ENCODE measurements around the gene PLEKHJ1.
A peak's percentile ranks its signal among the peaks of the same experiment; 100 is the strongest.
"Not testable (repeated sequence)": the region's sequence is repeated elsewhere in the genome, so short reads cannot be mapped to it uniquely, and the experiment has no call there.

The PLEKHJ1 gene, protein sequence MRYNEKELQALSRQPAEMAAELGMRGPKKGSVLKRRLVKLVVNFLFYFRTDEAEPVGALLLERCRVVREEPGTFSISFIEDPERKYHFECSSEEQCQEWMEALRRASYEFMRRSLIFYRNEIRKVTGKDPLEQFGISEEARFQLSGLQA

DNA sequence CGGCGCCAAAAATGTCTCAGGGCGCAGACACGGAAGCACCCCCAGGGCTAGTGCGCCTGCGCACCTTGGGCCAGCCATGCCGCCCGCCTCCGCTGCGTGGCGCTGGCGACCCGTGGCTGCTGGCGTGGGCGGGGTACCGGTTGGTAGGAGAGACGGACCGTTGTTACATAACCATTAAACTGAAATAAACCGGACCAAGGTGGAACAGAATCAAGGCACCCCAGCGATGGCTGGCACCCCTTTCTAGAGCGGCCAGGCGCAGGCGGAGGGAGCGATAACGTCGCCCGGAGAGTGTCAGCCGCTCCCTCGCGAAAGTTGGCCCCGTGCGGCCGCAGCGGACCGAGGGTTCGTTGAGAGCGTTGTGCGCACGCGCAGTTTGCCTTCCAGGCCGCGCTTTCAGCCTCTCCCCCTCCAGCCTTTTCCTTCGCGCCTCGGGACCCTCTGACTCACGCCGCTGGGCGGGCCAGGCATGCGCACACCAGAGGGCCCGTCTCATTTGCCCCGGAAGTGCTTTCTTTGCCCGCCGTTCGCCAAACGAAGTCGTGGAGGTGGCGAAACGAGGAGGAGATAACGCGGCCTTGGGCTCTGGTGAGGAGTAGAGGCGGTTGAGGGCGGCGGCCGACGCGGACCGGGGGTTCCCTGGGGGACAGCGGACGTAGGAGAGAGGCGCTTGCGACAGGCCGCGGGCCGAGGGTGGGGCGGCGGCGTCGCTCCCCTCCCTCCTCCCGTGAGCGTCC lies at the start of gene PLEKHJ1, which contains the start of gene SF3A2:
Gene PLEKHJ1, minus strand, starts transcription at position 16 of the 737 bp plus-strand sequence. CDS start 81 bp downstream, outside the sequence.
Gene SF3A2, plus strand, starts transcription at position 511 of the 737 bp plus-strand sequence. CDS start 6,595 bp downstream, outside the sequence.
- DNase-seq: peak; percentile 92

GRCh38 chr19:2283835-2284507 lies 47.8 kb upstream of the PLEKHJ1 start:
- DNase-seq: no peak

DNA sequence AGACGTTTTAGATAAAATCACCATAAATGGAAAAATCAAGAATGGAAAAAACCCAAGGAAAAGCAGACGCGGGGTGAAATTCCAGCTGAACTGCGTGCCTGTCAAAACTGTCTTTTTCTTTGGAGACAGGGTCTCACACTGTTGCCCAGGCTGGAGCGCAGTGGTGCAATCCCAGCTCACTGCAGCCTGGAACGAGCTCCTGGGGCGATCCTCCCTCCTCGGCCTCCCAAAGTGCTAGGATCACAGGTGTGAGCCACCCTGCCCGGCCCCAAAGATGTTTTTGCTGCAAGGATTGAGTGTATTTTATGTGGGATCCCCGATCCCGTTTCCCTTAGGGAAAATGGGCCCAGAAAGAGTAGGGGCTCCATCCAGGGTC lies 46.7 kb upstream of the PLEKHJ1 start:
- DNase-seq: no peak

GRCh38 chr19:2282062-2282861 lies 46.1 kb upstream of the PLEKHJ1 start, which contains the start of gene PEAK3:
Gene PEAK3, minus strand, starts transcription at chr19:2282175. Its CDS starts 1,244 bp downstream, at chr19:2280931.
- DNase-seq: no peak

DNA sequence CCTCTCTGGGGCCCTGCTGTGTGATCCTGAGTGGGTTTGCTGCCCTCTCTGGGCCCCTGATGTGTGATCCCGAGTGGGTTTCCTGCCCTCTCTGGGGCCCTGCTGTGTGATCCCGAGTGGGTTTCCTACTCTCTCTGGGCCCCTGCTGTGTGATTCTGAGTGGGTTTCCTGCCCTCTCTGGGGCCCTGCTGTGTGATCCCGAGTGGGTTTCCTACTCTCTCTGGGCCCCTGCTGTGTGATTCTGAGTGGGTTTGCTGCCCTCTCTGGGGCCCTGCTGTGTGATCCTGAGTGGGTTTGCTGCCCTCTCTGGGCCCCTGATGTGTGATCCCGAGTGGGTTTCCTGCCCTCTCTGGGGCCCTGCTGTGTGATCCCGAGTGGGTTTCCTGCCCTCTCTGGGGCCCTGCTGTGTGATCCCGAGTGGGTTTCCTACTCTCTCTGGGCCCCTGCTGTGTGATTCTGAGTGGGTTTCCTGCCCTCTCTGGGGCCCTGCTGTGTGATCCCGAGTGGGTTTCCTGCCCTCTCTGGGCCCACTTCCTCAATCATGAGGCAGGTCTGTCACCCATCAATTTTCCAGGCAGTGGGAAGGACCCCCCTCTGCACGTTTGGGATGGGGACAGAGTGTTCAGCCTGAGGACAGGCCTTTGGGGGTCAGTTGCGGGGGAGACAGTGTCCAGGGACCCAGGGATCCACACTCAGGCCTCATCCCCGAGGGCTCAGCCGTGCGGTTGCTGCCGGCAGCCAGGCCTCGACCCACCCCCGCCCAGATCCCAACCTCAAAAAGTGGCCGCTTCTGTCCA lies 45.3 kb upstream of the PLEKHJ1 start:
- not testable (repeated sequence) for DNase-seq

DNA sequence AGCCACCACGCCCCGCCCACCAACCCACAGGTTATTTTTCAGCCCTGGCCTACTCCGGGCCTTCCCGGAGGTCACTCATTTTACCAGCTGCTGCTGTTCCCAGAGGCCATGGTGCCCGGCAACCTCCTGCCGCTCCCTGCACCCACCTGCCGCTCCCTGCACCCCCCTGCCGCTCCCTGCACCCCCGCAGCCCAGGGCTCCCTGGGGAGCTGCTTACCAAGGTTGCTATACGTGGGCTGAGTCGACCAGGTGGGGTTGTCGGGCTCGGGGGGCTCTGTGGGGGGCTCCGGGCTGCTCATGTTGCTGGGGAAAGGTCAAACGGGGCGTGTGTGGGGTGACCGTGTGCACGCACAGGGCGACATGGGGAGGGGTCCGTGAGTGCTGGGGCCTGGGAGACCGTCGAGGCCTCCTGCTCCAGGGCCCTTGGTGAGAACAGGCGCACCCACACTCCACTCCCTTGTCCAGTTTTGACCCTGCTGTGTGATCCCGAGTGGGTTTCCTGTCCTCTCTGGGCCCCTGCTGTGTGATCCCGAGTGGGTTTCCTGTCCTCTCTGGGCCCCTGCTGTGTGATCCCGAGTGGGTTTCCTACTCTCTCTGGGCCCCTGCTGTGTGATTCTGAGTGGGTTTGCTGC lies 44.6 kb upstream of the PLEKHJ1 start:
- no peak for DNase-seq

DNA sequence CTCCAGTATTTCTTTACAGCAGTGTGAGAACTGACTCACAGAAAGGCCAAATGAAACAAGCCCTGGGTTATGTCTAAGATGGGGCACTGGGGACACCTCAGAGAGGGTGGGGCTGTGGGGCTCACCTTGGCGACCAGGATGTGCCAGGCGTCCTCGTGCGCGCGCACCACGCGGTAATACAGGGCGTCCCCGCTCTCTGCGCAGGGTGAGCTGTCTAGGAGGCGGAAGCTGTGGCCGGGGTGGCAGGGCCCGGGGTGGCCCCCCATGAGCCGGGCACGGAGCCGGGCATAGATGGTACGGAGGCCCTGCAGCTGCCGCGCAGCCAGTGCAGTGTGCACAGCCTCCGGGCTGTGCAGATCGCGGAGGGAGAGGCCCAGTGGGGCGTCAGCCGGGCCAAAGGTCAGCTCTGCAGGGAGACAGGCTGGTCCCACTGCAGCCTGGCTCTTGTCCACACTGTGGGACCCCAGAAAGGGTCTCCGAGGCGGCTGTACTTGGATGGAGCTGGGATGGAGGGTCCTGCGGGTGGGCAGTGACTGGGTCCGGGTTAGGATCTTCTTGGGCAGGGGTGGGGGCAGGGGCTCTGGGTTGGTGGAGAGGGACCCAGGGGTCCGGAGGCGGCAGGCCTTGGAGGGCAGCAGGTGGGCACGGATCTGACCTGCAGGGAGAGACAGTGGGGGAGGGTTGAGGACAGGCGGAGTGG lies 42.5 kb upstream of the PLEKHJ1 start:
- DNase-seq: no peak

DNA sequence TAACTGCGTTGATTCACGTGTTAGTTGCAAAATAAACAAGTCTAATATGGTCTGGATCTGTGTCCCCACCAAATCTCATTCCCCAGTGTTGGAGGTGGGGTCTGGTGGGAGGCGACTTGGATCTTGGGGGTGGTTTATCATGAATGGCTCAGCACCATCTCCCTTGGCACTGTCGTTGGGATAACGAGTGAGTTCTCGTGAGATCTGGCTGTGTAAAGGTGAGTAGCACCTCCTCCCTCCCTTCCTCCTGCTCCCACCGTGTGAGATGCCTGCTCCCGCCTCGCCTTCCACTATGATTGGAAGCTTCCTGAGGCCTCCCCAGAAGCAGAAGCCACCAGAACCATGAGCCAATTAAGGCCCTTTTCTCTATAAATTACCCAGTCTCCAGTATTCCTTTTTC lies 41.0 kb upstream of the PLEKHJ1 start:
- DNase-seq: no peak

GRCh38 chr19:2276429-2276986 lies 40.4 kb upstream of the PLEKHJ1 start:
- no peak for DNase-seq

- no peak for DNase-seq
Observed at GRCh38 chr19:2275588-2276428, 39.7 kb upstream of the PLEKHJ1 start.

DNA sequence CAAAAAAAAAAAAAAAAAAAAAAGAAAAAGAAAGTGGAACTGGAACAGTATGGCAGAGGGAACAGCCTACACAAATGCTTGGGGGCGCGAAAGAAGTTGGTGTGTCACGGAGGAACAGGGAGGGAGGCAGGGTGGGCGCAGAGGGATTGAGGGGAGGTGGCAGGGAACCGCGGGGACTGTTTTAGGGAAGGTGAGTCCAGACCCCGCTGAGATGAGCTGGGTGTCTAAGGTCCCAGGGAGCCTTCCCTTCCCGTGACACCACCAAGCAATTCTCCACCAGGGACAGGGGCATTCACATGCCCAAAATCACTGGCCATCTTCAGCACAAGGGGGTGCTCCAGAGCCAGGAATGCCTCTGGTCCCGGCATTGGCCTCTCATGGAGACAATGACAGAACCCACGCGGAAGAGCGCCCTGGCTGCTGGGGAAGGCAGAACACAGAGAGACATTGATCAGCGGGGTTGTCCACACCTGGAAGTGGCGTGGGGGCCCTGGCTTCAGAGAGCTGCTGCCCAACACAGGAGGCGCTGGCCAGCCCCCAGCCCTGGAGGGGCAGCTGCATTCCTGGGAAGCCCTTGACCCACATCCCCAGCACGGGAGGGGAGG lies 38.9 kb upstream of the PLEKHJ1 start:
- peak in 1 of 2 experiments; percentile 22 for DNase-seq

DNA sequence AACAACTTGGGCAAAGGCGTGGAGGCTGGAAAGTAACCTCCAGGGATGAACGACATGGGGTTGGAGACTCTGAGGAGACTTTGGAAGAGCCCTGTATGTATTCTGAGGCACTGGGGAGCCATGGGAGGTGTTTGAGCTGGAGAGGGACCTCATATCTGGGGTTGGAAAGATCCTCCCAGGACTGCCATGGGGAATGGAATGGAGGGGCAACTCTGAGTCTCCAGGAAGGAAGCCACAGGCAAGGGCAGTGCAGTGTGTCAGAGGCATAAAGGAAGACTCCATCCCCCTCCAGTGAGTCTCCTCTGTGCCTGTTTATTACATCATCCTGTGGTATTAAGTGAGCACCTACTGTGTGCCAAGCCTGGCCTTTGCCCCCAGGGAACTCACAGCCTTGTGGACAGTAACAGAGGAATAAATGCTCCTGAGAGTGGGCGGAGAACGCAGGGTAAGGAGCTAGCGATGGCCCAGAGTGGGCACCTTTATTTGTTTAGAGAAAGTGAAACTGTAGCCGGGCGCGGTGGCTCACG lies 38.1 kb upstream of the PLEKHJ1 start:
- DNase-seq: no peak

DNA sequence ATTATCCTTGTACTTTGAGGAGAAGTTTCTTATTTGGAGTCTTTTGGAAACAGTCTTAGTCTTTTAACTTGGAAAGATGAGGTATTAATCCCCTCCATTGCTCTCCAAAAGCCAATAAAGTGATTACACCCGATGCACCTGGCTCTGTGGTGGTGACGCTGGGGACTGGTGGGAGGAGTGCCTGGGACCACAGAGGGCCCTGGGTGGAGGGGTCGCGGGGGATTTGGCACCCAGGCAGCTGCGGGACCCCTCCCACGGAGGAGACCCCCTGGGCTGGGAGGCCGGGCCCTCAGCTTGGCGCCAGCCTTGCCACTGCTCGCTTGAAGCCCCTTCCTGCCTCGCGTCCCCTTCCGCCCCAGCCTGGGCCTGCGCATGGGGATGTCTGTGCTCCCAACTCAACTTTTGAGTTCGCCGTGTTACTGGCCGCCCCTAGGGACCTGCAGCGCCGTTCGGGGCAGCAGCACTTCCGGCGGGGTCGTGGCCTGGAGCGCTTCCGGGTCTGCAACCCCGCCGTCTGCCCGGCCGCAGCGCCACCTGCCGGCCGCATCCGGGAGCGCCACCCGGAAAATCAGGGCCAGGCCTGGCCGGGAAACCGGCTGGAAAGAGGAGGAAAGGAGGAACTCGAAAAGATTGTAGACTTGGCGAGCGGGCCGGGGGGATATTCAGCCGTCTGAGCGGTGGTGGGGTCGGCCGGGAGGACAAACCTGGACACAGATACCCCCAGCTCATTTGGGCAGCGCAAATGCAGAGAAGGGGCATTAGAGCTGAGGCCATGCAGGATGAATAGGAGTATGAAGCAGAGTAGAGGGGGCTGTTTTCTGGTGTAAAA lies 37.4 kb upstream of the PLEKHJ1 start:
- DNase-seq: peak; percentile 51 to 69

- no peak for DNase-seq
Observed at GRCh38 chr19:2271234-2272103, 35.3 kb upstream of the PLEKHJ1 start.

GRCh38 chr19:2270423-2271233 lies 34.5 kb upstream of the PLEKHJ1 start:
- DNase-seq: peak in 1 of 2 experiments; percentile 38

DNA sequence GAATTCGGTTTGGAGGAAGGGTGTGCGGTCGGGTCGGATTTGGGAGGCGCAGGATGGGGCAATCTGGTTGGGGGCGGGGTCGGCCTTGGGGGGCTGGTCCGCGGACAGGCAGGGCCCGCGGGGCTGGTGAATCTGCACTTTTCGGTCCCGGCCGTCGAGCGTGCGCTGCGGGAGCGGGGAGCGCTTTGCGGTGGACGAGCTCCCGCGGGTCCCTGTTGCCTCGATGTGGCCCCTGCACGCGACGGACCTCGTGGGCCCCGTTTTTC lies 34.0 kb upstream of the PLEKHJ1 start:
- no peak for DNase-seq
